ENCODE measurements around the gene LDLRAD4.

GRCh38 chr18:13551841-13552733 is 333.5 kb downstream of the LDLRAD4 start:
- TF ChIP-seq GATA2 (IDR thresholded peaks at IDR 0.05; ENCODE audit: low read depth, low read length), result no peak
- TF ChIP-seq GATA3 (IDR thresholded peaks at IDR 0.05; ENCODE audit: low read depth, low read length), result no peak
